Trophoblast cell (in vitro differentiated cells and primary cell): ENCODE data around the gene DERL2.

Experiments used
- DNase-seq, 2 donors: peaks; one replicate each; pipeline ENCODE4 v3.0.0-alpha.2; 2016
- H2AFZ ChIP-seq: 2 replicates; pipeline ENCODE4 v1.6.1; 2013; ENCODE audit warnings: low read length, moderate library complexity, mild to moderate bottlenecking; ENCODE audit not compliant: insufficient read depth, poor library complexity
- H2AK5ac ChIP-seq: 2 replicates; pipeline ENCODE4 v1.6.1; 2013; ENCODE audit warnings: mild to moderate bottlenecking, low read length
- H2BK120ac ChIP-seq: 2 replicates; pipeline ENCODE4 v1.6.1; 2013; ENCODE audit warnings: low read length, mild to moderate bottlenecking, moderate library complexity; ENCODE audit not compliant: insufficient read depth, poor library complexity
- H2BK12ac ChIP-seq: 2 replicates; pipeline ENCODE4 v1.6.1; 2013; ENCODE audit warnings: mild to moderate bottlenecking, low read length, moderate library complexity
- H2BK5ac ChIP-seq: 2 replicates; pipeline ENCODE4 v1.6.1; 2013; ENCODE audit warnings: low read length, low read depth, moderate library complexity, mild to moderate bottlenecking; ENCODE audit not compliant: poor library complexity
- H3K14ac ChIP-seq: 2 replicates; pipeline ENCODE4 v1.6.1; 2013; ENCODE audit warnings: mild to moderate bottlenecking, low read length
- H3K18ac ChIP-seq: 2 replicates; pipeline ENCODE4 v1.6.1; 2013; ENCODE audit warnings: mild to moderate bottlenecking, low read length
- H3K23ac ChIP-seq: 2 replicates; pipeline ENCODE4 v1.6.1; 2013; ENCODE audit warnings: low read length
- H3K27ac ChIP-seq: 2 replicates; pipeline ENCODE4 v1.5.1; 2013; ENCODE audit warnings: low read depth, mild to moderate bottlenecking, inconsistent platforms, low read length, moderate library complexity
- H3K27me3 ChIP-seq: 2 replicates; pipeline ENCODE4 v1.6.1; 2013; ENCODE audit warnings: inconsistent platforms, mild to moderate bottlenecking, low read length, moderate library complexity; ENCODE audit not compliant: insufficient read depth
- H3K36me3 ChIP-seq, 2 experiments: 1 replicate in 1 of 2; 2 replicates in 1 of 2; pipeline ENCODE4 v1.6.1; 2013; ENCODE audit warnings: low read length in 2 of 2, mild to moderate bottlenecking in 2 of 2, moderate library complexity in 1 of 2; ENCODE audit not compliant: insufficient read depth in 2 of 2, control insufficient read depth in 1 of 2
- H3K4ac ChIP-seq: 2 replicates; pipeline ENCODE4 v1.6.1; 2013; ENCODE audit warnings: low read depth, mild to moderate bottlenecking, low read length, moderate library complexity
- H3K4me1 ChIP-seq, 2 experiments: 1 replicate in 1 of 2; 2 replicates in 1 of 2; pipeline ENCODE4 v1.6.1; 2013; ENCODE audit warnings: low read length in 2 of 2, mild to moderate bottlenecking in 2 of 2, moderate library complexity in 1 of 2; ENCODE audit not compliant: insufficient read depth in 2 of 2, control insufficient read depth in 1 of 2
- H3K4me2 ChIP-seq: 2 replicates; pipeline ENCODE4 v1.6.1; 2013; ENCODE audit warnings: inconsistent platforms, mild to moderate bottlenecking, low read length, moderate library complexity
- H3K4me3 ChIP-seq: 2 replicates; pipeline ENCODE4 v1.5.1; 2013; ENCODE audit warnings: mild to moderate bottlenecking, low read depth, low read length, inconsistent platforms
- H3K79me1 ChIP-seq: one replicate; pipeline ENCODE4 v1.6.1; 2013; ENCODE audit warnings: low read length
- H3K79me2 ChIP-seq: 2 replicates; pipeline ENCODE4 v1.6.1; 2013; ENCODE audit warnings: low read length, mild to moderate bottlenecking; ENCODE audit not compliant: control insufficient read depth, insufficient read depth, poor library complexity
- H3K9ac ChIP-seq: 2 replicates; pipeline ENCODE4 v1.6.1; 2013; ENCODE audit warnings: mild to moderate bottlenecking, low read length
- H3K9me3 ChIP-seq: 2 replicates; pipeline ENCODE4 v1.6.1; 2013; ENCODE audit warnings: low read depth, mild to moderate bottlenecking, control low read depth, inconsistent platforms, low read length; ENCODE audit not compliant: insufficient read depth
- H4K12ac ChIP-seq: 2 replicates; pipeline ENCODE4 v1.6.1; 2013; ENCODE audit warnings: low read depth, mild to moderate bottlenecking, low read length, moderate library complexity
- H4K8ac ChIP-seq: 2 replicates; pipeline ENCODE4 v1.6.1; 2013; ENCODE audit warnings: low read depth, mild to moderate bottlenecking, low read length, moderate library complexity
- H4K91ac ChIP-seq: one replicate; pipeline ENCODE4 v1.6.1; 2013; ENCODE audit warnings: low read depth, mild to moderate bottlenecking, low read length, moderate library complexity
- WGBS: extraction: QIAGEN DNeasy Blood & Tissue Kit; methylation state at CpG from one replicate; pipeline ENCODE4 v1.1.7; 2013; ENCODE audit warnings: missing lambda C conversion rate; ENCODE audit not compliant: insufficient read length, insufficient coverage; ENCODE audit errors: extremely low coverage; 5-methylcytosine and 5-hydroxymethylcytosine counted together

Gene DERL2

DNA sequence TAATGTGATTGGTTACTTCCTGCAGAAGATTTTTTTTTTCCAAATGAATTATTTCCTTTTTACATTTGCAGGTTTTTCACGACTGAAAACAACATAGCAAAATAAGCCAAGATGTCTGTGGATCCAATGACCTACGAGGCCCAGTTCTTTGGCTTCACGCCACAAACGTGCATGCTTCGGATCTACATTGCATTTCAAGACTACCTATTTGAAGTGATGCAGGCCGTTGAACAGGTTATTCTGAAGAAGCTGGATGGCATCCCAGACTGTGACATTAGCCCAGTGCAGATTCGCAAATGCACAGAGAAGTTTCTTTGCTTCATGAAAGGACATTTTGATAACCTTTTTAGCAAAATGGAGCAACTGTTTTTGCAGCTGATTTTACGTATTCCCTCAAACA lies 2.8 kb upstream of the DERL2 start:
- Histone ChIP-seq H3K4ac (no peak overlapping the region), H4K8ac (no peak overlapping the region), H3K14ac (no peak overlapping the region), H3K4me2 (no peak overlapping the region), H3K79me1 (peaks cover 9% of the 10 kb centered on the region), H3K4me3 (no peak overlapping the region), H3K18ac (no peak overlapping the region), H2BK120ac (no peak overlapping the region), H3K4me1 (peaks cover 2% of the 10 kb centered on the region in 2 experiments), H2BK12ac (no peak overlapping the region), H3K27ac (no peak overlapping the region), H2BK5ac (no peak overlapping the region), H4K12ac (no peak overlapping the region), H4K91ac (no peak overlapping the region), H3K9me3 (no peaks in the 10 kb centered on the region), H3K27me3 (no peaks in the 10 kb centered on the region), H3K23ac (no peak overlapping the region), H3K9ac (no peak overlapping the region), H3K36me3 (peaks cover 6 to 8% of the 10 kb centered on the region in 2 experiments), H2AK5ac (no peak overlapping the region), H2AFZ (no peak overlapping the region), H3K79me2 (peaks cover 14% of the 10 kb centered on the region)
- no CpG with 5 or more reads among the region's 8 CpGs for WGBS
- no peak for DNase-seq

DNA sequence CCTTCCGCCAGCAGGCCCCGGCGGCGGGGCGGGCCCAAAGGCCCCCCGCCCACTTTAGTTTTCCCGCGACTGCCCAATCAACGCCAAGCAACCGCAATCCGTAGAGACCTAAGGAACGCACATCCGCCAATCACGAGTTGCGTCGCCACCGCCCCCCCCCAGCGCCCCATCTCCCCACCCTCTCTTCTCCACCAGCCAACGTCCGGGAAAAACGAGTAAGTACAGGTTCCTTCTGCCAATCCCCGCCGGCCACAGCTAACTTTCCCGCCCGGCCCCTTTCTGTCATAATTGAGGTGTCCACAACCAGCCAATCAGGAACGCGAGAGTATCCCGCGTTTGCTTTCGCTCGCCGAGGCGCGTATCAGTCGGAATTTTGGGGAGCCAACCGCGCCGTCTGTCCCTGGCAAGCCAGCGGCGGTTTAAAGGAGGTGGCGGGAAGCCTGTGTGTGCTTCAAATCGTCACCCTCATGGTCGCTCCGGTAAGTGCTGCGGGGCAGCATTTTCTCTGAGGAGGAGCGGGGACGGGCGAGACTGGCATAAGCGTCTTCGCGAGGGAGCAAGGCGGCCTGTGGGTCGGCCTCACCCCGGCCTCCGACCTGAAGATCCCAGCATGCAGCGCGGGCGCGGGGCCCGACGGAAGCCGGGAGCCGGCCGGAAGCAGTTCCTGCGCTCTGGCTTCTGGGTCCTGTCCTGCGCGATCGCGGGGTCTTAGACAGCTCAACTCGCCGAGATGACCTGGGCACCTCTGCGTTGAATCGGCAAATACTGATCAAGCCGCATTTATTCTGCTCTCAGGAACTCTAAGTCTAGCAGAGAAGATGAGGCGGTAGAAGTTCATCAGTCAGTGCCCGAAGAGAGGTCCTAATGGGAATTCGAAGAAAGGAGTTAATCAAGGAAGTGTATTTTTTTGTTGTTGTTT lies 487 bp upstream of the DERL2 start, which contains the start of gene MIS12:
Gene MIS12 (plus strand): TSS at position 361 of the 919 bp plus-strand sequence. CDS start 2,297 bp downstream, outside the sequence.
- H3K4me3 ChIP-seq, result peak within 1 kb of the TSS; percentile 99

DNA sequence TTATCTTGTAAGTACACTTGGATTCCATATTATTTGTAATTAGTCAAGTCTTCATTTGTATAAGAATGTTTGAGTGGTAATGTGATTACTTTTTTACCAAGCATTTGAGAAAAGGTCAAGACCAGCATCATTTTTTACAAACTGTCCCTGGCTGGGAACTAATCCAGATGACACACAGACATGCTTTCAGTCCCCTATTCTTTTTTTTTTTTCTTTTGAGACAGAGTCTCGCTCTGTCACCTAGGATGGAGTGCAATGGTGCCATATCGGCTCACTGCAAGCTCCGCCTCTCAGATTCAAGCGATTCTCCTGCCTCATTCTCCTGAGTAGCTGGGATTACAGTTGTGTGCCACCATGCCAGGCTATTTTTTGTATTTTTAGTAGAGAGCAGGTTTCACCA lies 4.5 kb downstream of the DERL2 start:
- no peak overlapping the region for H2BK12ac ChIP-seq
- no peaks in the 10 kb centered on the region for H3K27me3 ChIP-seq
- WGBS, result no CpG with 5 or more reads among the region's 4 CpGs

More for the DNA sequence above, 487 bp upstream of the DERL2 start, which contains the start of gene MIS12:
- peak within 1 kb of the TSS; percentile 91 for H4K12ac ChIP-seq
- H2BK12ac ChIP-seq, result peak within 1 kb of the TSS; percentile 13
- H2BK120ac ChIP-seq, result peak within 1 kb of the TSS; percentile 96
- peak within 1 kb of the TSS; percentile 83 for H2BK5ac ChIP-seq
- H4K91ac ChIP-seq, result peak within 1 kb of the TSS; percentile 92
- peak within 1 kb of the TSS; percentile 99 for H3K4ac ChIP-seq
- no CpG with 5 or more reads among the region's 77 CpGs for WGBS
- H3K9ac ChIP-seq, result peak within 1 kb of the TSS; percentile 92
- peaks cover 2% of the 10 kb centered on the region in 2 experiments for H3K4me1 ChIP-seq
- peak within 1 kb of the TSS; percentile 92 for H2AK5ac ChIP-seq
- peak within 1 kb of the TSS; percentile 96 for H3K27ac ChIP-seq
- DNase-seq, result peak; percentile 98
- H3K79me2 ChIP-seq, result peaks cover 14% of the 10 kb centered on the region
- H3K79me1 ChIP-seq, result peaks cover 9% of the 10 kb centered on the region
- H3K9me3 ChIP-seq, result no peaks in the 10 kb centered on the region
- no peaks in the 10 kb centered on the region for H3K27me3 ChIP-seq
- peak within 1 kb of the TSS; percentile 91 for H3K4me2 ChIP-seq
- H3K23ac ChIP-seq, result no peak within 1 kb of the TSS
- peaks cover 11 to 16% of the 10 kb centered on the region in 2 experiments for H3K36me3 ChIP-seq
- peak within 1 kb of the TSS; percentile 91 for H3K18ac ChIP-seq
- peak within 1 kb of the TSS; percentile 96 for H3K14ac ChIP-seq
- peak within 1 kb of the TSS; percentile 97 for H2AFZ ChIP-seq
- peak within 1 kb of the TSS; percentile 98 for H4K8ac ChIP-seq

DNA sequence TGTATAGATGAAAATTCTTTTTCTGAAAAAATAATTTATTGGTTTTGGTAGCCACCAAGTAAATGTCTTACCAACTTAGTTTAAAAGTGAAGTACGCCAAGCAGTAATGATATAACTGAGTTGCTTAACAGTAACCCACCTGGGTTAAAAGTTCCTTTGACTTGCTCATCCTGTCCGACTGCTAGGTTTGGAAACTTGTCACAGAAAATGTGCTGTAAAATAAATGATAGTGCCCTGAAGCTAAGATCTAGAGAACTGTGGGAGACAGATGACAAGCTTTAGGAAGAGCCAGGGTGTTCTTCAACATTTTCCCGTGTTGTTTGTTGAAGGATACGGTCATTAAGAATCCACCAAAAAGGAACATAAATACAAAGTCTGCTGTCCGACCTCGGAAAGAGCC lies 5.0 kb downstream of the DERL2 start:
- Histone ChIP-seq H3K4me2 (no peak overlapping the region), H3K4me3 (no peak overlapping the region), H2BK5ac (no peak overlapping the region), H3K27me3 (no peaks in the 10 kb centered on the region), H4K91ac (no peak overlapping the region), H4K8ac (no peak overlapping the region), H3K9me3 (peaks cover 1% of the 10 kb centered on the region), H3K14ac (no peak overlapping the region), H3K27ac (no peak overlapping the region), H3K79me1 (peaks cover 4% of the 10 kb centered on the region), H2BK120ac (no peak overlapping the region), H3K4ac (no peak overlapping the region), H3K9ac (no peak overlapping the region), H3K23ac (no peak overlapping the region), H2AK5ac (no peak overlapping the region), H2AFZ (no peak overlapping the region), H2BK12ac (no peak overlapping the region), H3K18ac (no peak overlapping the region), H3K36me3 (peaks cover 24 to 33% of the 10 kb centered on the region in 2 experiments), H3K79me2 (peaks cover 6% of the 10 kb centered on the region), H3K4me1 (no peaks in the 10 kb centered on the region), H4K12ac (no peak overlapping the region)
- peak in 1 of 2 donors; percentile 75 for DNase-seq
- WGBS, result no CpG with 5 or more reads among the region's 6 CpGs

More for the DNA sequence above, 4.5 kb downstream of the DERL2 start:
- peaks cover 5% of the 10 kb centered on the region for H3K79me1 ChIP-seq
- H2AK5ac ChIP-seq, result no peak overlapping the region
- no peak overlapping the region for H3K9ac ChIP-seq
- H3K23ac ChIP-seq, result no peak overlapping the region
- no peak overlapping the region for H3K14ac ChIP-seq
- no peak overlapping the region for H2BK120ac ChIP-seq
- no peak overlapping the region for H2AFZ ChIP-seq
- DNase-seq, result peak; percentile 52 to 75
- no peak overlapping the region for H4K12ac ChIP-seq
- H3K4me1 ChIP-seq, result no peaks in the 10 kb centered on the region
- no peak overlapping the region for H4K8ac ChIP-seq
- H3K4ac ChIP-seq, result no peak overlapping the region
- H3K79me2 ChIP-seq, result peaks cover 7% of the 10 kb centered on the region
- H3K4me3 ChIP-seq, result no peak overlapping the region
- H3K36me3 ChIP-seq, result peaks cover 24 to 33% of the 10 kb centered on the region in 2 experiments
- no peak overlapping the region for H3K18ac ChIP-seq
- peaks cover 1% of the 10 kb centered on the region for H3K9me3 ChIP-seq
- no peak overlapping the region for H3K27ac ChIP-seq
- no peak overlapping the region for H2BK5ac ChIP-seq
- H3K4me2 ChIP-seq, result no peak overlapping the region
- no peak overlapping the region for H4K91ac ChIP-seq
